Tibial nerve (tissue), 3 donors: ENCODE results near the gene TENM4.

Experiments
- POLR2A ChIP-seq, 2 donors: fragments of 450-650 bp; IDR thresholded peaks; one replicate each; pipeline ENCODE4 v1.6.1; 2017; ENCODE audit warnings: antibody characterized with exemption in 2 of 2, mild to moderate bottlenecking in 2 of 2, moderate library complexity in 2 of 2
- TF ChIP-seq, protein P1 (sequence below), 5 experiments: fragments of 200-600 bp in 3 of 5; fragments of 450-650 bp in 2 of 5; sonication (generic) in 3 of 5; IDR thresholded peaks; one replicate each; pipeline ENCODE4 v1.5.1; 2016 to 2019; ENCODE audit warnings: antibody characterized with exemption in 5 of 5, mild to moderate bottlenecking in 3 of 5, moderate library complexity in 2 of 5

DNA sequence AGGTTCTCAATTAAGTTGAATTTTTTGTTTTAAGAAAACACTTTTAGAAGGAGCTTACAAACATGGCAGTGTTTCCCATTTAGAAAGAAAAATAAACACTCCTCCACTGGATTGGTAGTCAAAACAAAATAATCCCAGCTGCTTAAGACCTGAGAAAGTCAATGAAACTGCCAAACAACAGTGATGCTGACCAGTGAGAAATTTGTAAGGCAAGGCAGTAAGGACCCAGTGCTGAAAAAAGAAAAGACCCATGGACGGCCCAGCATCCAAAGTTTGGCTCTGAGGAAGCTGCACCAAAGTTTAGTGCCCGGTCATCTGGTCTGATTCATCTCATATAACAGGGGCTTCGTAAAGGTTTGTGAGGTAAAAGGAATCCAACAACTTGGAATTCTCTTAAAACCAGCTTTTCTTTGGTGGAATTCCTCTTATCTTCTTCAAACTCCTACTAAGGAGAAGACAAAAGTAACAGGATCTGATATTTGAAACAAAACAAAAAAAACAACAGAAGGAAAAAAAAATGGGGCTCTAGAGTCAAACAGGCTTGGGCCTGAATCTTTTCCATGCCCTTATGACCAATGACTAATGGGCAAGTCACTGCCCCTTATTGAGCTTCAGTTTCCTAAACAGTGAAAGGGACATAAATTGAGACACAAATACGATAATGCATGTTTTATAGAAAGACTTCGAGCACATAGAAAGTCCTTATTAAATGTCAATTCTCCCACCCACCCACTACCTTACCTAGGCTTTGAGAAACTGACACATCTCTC lies 483.2 kb downstream of the TENM4 start:
- TF ChIP-seq, protein P1, sequence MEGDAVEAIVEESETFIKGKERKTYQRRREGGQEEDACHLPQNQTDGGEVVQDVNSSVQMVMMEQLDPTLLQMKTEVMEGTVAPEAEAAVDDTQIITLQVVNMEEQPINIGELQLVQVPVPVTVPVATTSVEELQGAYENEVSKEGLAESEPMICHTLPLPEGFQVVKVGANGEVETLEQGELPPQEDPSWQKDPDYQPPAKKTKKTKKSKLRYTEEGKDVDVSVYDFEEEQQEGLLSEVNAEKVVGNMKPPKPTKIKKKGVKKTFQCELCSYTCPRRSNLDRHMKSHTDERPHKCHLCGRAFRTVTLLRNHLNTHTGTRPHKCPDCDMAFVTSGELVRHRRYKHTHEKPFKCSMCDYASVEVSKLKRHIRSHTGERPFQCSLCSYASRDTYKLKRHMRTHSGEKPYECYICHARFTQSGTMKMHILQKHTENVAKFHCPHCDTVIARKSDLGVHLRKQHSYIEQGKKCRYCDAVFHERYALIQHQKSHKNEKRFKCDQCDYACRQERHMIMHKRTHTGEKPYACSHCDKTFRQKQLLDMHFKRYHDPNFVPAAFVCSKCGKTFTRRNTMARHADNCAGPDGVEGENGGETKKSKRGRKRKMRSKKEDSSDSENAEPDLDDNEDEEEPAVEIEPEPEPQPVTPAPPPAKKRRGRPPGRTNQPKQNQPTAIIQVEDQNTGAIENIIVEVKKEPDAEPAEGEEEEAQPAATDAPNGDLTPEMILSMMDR (IDR thresholded peaks at IDR 0.05) = no peak
- no peak for TF ChIP-seq POLR2A (IDR thresholded peaks at IDR 0.05)
